CD1c-positive myeloid dendritic cell (primary cell): ENCODE results near the gene PCNX4.

Source experiments
- DNase-seq: peaks from one replicate; pipeline ENCODE4 v3.0.0-alpha.2; 2016; ENCODE audit errors: extremely low spot score

PCNX4 gene

GRCh38 chr14:60174352-60175254, 82.9 kb downstream of the PCNX4 start:
- no peak for DNase-seq

GRCh38 chr14:60175255-60175902, 83.7 kb downstream of the PCNX4 start:
- DNase-seq = no peak

- no peak for DNase-seq
Measured at GRCh38 chr14:60178164-60178563, 86.4 kb downstream of the PCNX4 start.

GRCh38 chr14:60178820-60179219, 87.1 kb downstream of the PCNX4 start:
- no peak for DNase-seq

GRCh38 chr14:60179431-60179869, 87.7 kb downstream of the PCNX4 start:
- DNase-seq = no peak

- DNase-seq = no peak
Measured at GRCh38 chr14:60183138-60183537, 91.4 kb downstream of the PCNX4 start.

- no peak for DNase-seq
Measured at GRCh38 chr14:60183741-60184140, 92.0 kb downstream of the PCNX4 start.

GRCh38 chr14:60184146-60184904, 92.6 kb downstream of the PCNX4 start:
- peak; percentile 86 for DNase-seq

- no peak for DNase-seq
Measured at GRCh38 chr14:60184905-60185555, 93.3 kb downstream of the PCNX4 start.

- DNase-seq = no peak
Measured at GRCh38 chr14:60188115-60188514, 96.4 kb downstream of the PCNX4 start.

GRCh38 chr14:60188696-60189095, 97.0 kb downstream of the PCNX4 start:
- DNase-seq = no peak

GRCh38 chr14:60189923-60190840, 98.5 kb downstream of the PCNX4 start:
- no peak for DNase-seq

GRCh38 chr14:60195179-60195810, 103.6 kb downstream of the PCNX4 start:
- peak; percentile 23 for DNase-seq

GRCh38 chr14:60196291-60196690, 104.6 kb downstream of the PCNX4 start:
- no peak for DNase-seq

- DNase-seq = no peak
Measured at GRCh38 chr14:60197629-60198303, 106.0 kb downstream of the PCNX4 start.

GRCh38 chr14:60199321-60199720, 107.6 kb downstream of the PCNX4 start:
- DNase-seq = no peak

GRCh38 chr14:60204104-60204842, 112.5 kb downstream of the PCNX4 start:
- DNase-seq = no peak

GRCh38 chr14:60204843-60205774, 113.4 kb downstream of the PCNX4 start:
- DNase-seq = no peak
